Calu3 (cell line): Measurements from ENCODE around the gene RPS6KB1. TPM values are rescaled to one million over a fixed set of nuclear protein-coding genes. Genes with fewer than 3 reads are reported as not detected.
A peak's percentile ranks its signal among the peaks of the same experiment; 100 is the strongest.
"Not testable (repeated sequence)": the region's sequence is repeated elsewhere in the genome, so short reads cannot be mapped to it uniquely, and the experiment has no call there.

Source experiments
- BruUV-seq: library from RNA; stranded (reverse); fragments of 400-500 nt; replicated peaks from 2 replicates; lab custom pipeline; 2021; lab: Mats Ljungman, UMichigan
- CTCF ChIA-PET: fragments of 300-600 bp; sonication (Branson Sonifier 250); formaldehyde crosslinking; loops from one replicate; lab custom pipeline; 2022; ENCODE audit warnings: antibody characterized with exemption; lab: Charles Lee
- DNase-seq: peaks from one replicate; pipeline ENCODE4 v3.0.0; 2022
- H3K27ac Mint-ChIP-seq: one replicate; pipeline ENCODE4 v1.8.0; 2022; ENCODE audit warnings: mixed read lengths; ENCODE audit not compliant: unreplicated experiment
- H3K27me3 Mint-ChIP-seq: one replicate; pipeline ENCODE4 v1.8.0; 2022; ENCODE audit warnings: mixed read lengths; ENCODE audit not compliant: unreplicated experiment
- H3K36me3 Mint-ChIP-seq: one replicate; pipeline ENCODE4 v1.8.0; 2022; ENCODE audit warnings: mild to moderate bottlenecking, moderate library complexity, mixed read lengths; ENCODE audit not compliant: insufficient read depth, unreplicated experiment
- H3K4me1 Mint-ChIP-seq: one replicate; pipeline ENCODE4 v1.8.0; 2022; ENCODE audit warnings: mild to moderate bottlenecking, low read depth, mixed read lengths; ENCODE audit not compliant: unreplicated experiment
- H3K4me3 Mint-ChIP-seq: one replicate; pipeline ENCODE4 v1.8.0; 2022; ENCODE audit warnings: mild to moderate bottlenecking, low read depth, moderate library complexity, mixed read lengths; ENCODE audit not compliant: unreplicated experiment
- H3K9me3 Mint-ChIP-seq: one replicate; pipeline ENCODE4 v1.8.0; 2022; ENCODE audit warnings: low read depth, mixed read lengths; ENCODE audit not compliant: unreplicated experiment
- CTCF ChIP-seq: fragments of 200-600 bp; IDR thresholded peaks from one replicate; pipeline ENCODE4 v1.8.0; 2022; ENCODE audit warnings: antibody characterized with exemption; ENCODE audit not compliant: unreplicated experiment
- intact Hi-C: fragments of 100-400 bp; cut with micrococcal nuclease; formaldehyde crosslinking; loops from one replicate; pipeline ENCODE4 v1.10.0; 2022; ENCODE audit not compliant: unreplicated experiment
- total RNA-seq: library from RNA; stranded (reverse); gene quantifications from 2 replicates; pipeline ENCODE4 v1.2.3, GENCODE V29; 2022

RPS6KB1 gene
- total RNA-seq, 1 experiment from 2014 or later, result 34.5 TPM

- Mint-ChIP-seq H3K4me1 (peaks cover 49% of the 10 kb centered on the region), H3K4me3 (no peak overlapping the region), H3K27me3 (no peaks in the 10 kb centered on the region), H3K9me3 (no peaks in the 10 kb centered on the region), H3K27ac (peak overlapping the region; percentile 78), H3K36me3 (peaks cover 65% of the 10 kb centered on the region)
- no peak for TF ChIP-seq CTCF
- DNase-seq, result no peak
- intact Hi-C loops, result loop anchor here (2.0 kb wide), 1 partner anchor 67 kb away; no protein-coding TSS in a partner anchor
- CTCF ChIA-PET, result no interaction called here
- BruUV-seq, result no TSS peak
Observed at GRCh38 chr17:59851439-59852375, 41.2 kb upstream of the RPS6KB1 start.

GRCh38 chr17:59852847-59853167 lies 40.1 kb upstream of the RPS6KB1 start:
- CTCF ChIA-PET, result interaction anchor here (1.0 to 1.8 kb wide), 3 partner anchors 8 to 99 kb away, joined by 5 to 13 read pairs (median 6); no protein-coding TSS in a partner anchor
- Mint-ChIP-seq H3K4me3 (peak overlapping the region; percentile 20), H3K36me3 (peaks cover 61% of the 10 kb centered on the region), H3K4me1 (peaks cover 51% of the 10 kb centered on the region), H3K27ac (peak overlapping the region; percentile 78)
- DNase-seq, H3K9me3 Mint-ChIP-seq, H3K27me3 Mint-ChIP-seq: not testable (repeated sequence)
- BruUV-seq, result TSS peak; percentile 54
- intact Hi-C loops, result loop anchor here (2.0 kb wide), 1 partner anchor 68 kb away; no protein-coding TSS in a partner anchor

GRCh38 chr17:59853168-59853918 lies 39.6 kb upstream of the RPS6KB1 start:
- no peaks in the 10 kb centered on the region for H3K27me3 Mint-ChIP-seq
- H3K9me3 Mint-ChIP-seq, result no peaks in the 10 kb centered on the region
- peak overlapping the region; percentile 78 for H3K27ac Mint-ChIP-seq
- BruUV-seq, result no TSS peak
- intact Hi-C loops, result loop anchor here (2.0 kb wide), 1 partner anchor 69 kb away; no protein-coding TSS in a partner anchor
- H3K4me3 Mint-ChIP-seq, result peak overlapping the region; percentile 20
- peak; percentile 85 for DNase-seq
- H3K36me3 Mint-ChIP-seq, result peaks cover 56% of the 10 kb centered on the region
- peak; percentile 66 for TF ChIP-seq CTCF
- peaks cover 47% of the 10 kb centered on the region for H3K4me1 Mint-ChIP-seq
- CTCF ChIA-PET, result interaction anchor here (0.7 to 1.8 kb wide), 6 partner anchors 9 to 682 kb away, joined by 5 to 13 read pairs (median 6); no protein-coding TSS in a partner anchor

DNA sequence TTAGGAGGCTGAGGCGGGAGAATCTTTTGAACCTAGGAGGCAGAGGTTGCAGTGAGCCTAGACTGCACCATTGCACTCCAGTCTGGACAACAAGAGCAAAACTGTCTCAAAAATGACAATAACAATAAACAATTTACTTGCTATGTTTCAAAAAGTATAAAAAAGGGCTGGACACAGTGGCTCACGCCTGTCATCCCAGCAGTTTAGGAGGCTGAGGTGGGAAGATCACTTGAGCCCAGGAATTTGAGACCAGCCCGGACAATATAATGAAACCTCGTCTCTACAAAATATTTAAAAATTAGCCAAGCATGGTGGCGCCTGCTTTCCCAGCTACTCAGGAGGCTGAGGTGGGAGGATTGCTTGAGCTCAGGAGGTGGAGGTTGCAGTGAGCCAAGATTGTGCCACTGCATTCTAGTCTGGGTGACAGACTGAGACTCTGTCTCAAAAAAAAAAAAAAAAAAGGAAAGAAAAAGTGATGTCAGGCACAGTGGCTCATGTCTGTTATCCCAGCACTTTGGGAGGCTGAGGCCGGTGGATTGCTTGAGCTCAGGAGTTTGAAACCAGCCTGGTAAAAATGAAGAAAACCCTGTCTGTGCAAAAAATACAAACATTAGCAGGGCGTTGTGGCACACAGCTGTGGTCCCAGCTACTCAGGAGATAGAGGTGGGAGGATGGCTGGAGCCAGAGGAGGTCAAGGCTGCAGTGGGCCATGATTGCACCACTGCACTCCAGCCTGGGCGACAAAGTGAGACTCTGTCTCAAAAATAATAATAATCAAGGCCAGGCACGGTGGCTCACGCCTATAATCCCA lies 38.8 kb upstream of the RPS6KB1 start:
- DNase-seq, H3K4me3 Mint-ChIP-seq, H3K9me3 Mint-ChIP-seq, BruUV-seq, H3K27me3 Mint-ChIP-seq: not testable (repeated sequence)
- intact Hi-C loops, result loop anchor here (2.0 kb wide), 1 partner anchor 69 kb away; no protein-coding TSS in a partner anchor
- Mint-ChIP-seq H3K36me3 (peaks cover 48% of the 10 kb centered on the region), H3K4me1 (peaks cover 42% of the 10 kb centered on the region), H3K27ac (peak overlapping the region; percentile 78)
- CTCF ChIA-PET, result interaction anchor here (0.6 to 1.8 kb wide), 7 partner anchors 10 to 683 kb away, joined by 3 to 13 read pairs (median 6); no protein-coding TSS in a partner anchor
